GM12865 (cell line): ENCODE data around the gene GGTLC2.
"Not testable (repeated sequence)": the region's sequence is repeated elsewhere in the genome, so short reads cannot be mapped to it uniquely, and the experiment has no call there.

Experiments used
- DNase-seq: peaks from one replicate; pipeline ENCODE4 v3.0.0; 2010; ENCODE audit warnings: low read depth
- H3K4me3 ChIP-seq: 2 replicates; pipeline ENCODE4 v1.5.1; 2011; ENCODE audit warnings: mild to moderate bottlenecking, low read depth, low read length, control low read depth
- CTCF ChIP-seq: IDR thresholded peaks from 2 replicates; pipeline ENCODE4 v1.5.1; 2011; ENCODE audit warnings: low read length, control low read depth, low read depth, inconsistent platforms; ENCODE audit not compliant: insufficient read depth; ENCODE audit errors: missing control alignments

The GGTLC2 gene

GRCh38 chr22:22682807-22683667, 38.6 kb downstream of the GGTLC2 start:
- DNase-seq = no peak
- no peak overlapping the region for H3K4me3 ChIP-seq
- TF ChIP-seq CTCF = no peak

GRCh38 chr22:22683668-22684361, 39.4 kb downstream of the GGTLC2 start:
- H3K4me3 ChIP-seq = no peak overlapping the region
- no peak for DNase-seq
- TF ChIP-seq CTCF = no peak

- H3K4me3 ChIP-seq = no peak overlapping the region
- DNase-seq = peak; percentile 59
- TF ChIP-seq CTCF = peak; percentile 44
Measured at GRCh38 chr22:22684580-22685561, 40.5 kb downstream of the GGTLC2 start.

GRCh38 chr22:22685586-22685985, 41.2 kb downstream of the GGTLC2 start:
- no peak for TF ChIP-seq CTCF

GRCh38 chr22:22686202-22687115, 42.0 kb downstream of the GGTLC2 start:
- not testable (repeated sequence) for H3K4me3 ChIP-seq
- DNase-seq = peak; percentile 50

More at GRCh38 chr22:22685586-22685985, 41.2 kb downstream of the GGTLC2 start:
- H3K4me3 ChIP-seq = no peak overlapping the region
- no peak for DNase-seq

- peak; percentile 66 for TF ChIP-seq CTCF
- DNase-seq = peak; percentile 48
- H3K4me3 ChIP-seq = no peak overlapping the region
Measured at GRCh38 chr22:22687638-22688500, 43.5 kb downstream of the GGTLC2 start.
